DOHH2 (cell line): ENCODE measurements around the gene RPS29.

Source experiments
- H3F3A ChIP-seq: fragments of 200-600 bp; sonication (generic), shearing (Covaris generic); 2 replicates; pipeline ENCODE4 v1.6.0; 2016; ENCODE audit warnings: antibody characterized with exemption, mild to moderate bottlenecking; ENCODE audit not compliant: control insufficient read depth, insufficient read depth
- H3K27ac ChIP-seq: fragments of 200-600 bp; sonication (generic); 2 replicates; pipeline ENCODE4 v1.5.1; 2014; ENCODE audit warnings: low read depth, mild to moderate bottlenecking, low read length, moderate library complexity
- H3K27me3 ChIP-seq: fragments of 200-600 bp; sonication (generic); 2 replicates; pipeline ENCODE4 v1.6.1; 2014; ENCODE audit warnings: mild to moderate bottlenecking, low read length, mixed read lengths; ENCODE audit not compliant: control insufficient read depth
- H3K36me3 ChIP-seq: fragments of 200-600 bp; sonication (generic); 2 replicates; pipeline ENCODE4 v1.6.1; 2014; ENCODE audit warnings: mild to moderate bottlenecking, low read length, moderate library complexity, mixed read lengths; ENCODE audit not compliant: control insufficient read depth
- H3K4me1 ChIP-seq: fragments of 200-600 bp; sonication (generic); 2 replicates; pipeline ENCODE4 v1.6.1; 2014; ENCODE audit warnings: mild to moderate bottlenecking, low read length, mixed read lengths; ENCODE audit not compliant: control insufficient read depth
- H3K4me2 ChIP-seq: fragments of 200-600 bp; sonication (generic); 2 replicates; pipeline ENCODE4 v1.6.0; 2014; ENCODE audit warnings: mild to moderate bottlenecking, low read length, moderate library complexity
- H3K4me3 ChIP-seq: fragments of 200-600 bp; sonication (generic); 2 replicates; pipeline ENCODE4 v1.5.1; 2014; ENCODE audit warnings: mild to moderate bottlenecking, low read length, mixed read lengths
- H3K79me2 ChIP-seq: fragments of 200-600 bp; sonication (generic); 2 replicates; pipeline ENCODE4 v1.6.1; 2014; ENCODE audit warnings: mild to moderate bottlenecking, low read length, mixed read lengths; ENCODE audit not compliant: control insufficient read depth
- H3K9me2 ChIP-seq: fragments of 200-600 bp; sonication (generic); replicated peaks from 2 replicates; pipeline ENCODE4 v1.6.1; 2014; ENCODE audit warnings: mild to moderate bottlenecking, low read length, mixed read lengths; ENCODE audit not compliant: control insufficient read depth
- H3K9me3 ChIP-seq: fragments of 200-600 bp; sonication (generic); 2 replicates; pipeline ENCODE4 v1.6.1; 2014; ENCODE audit warnings: antibody characterized with exemption, low read length, mixed read lengths; ENCODE audit not compliant: control insufficient read depth, insufficient read depth
- H4K20me1 ChIP-seq: fragments of 200-600 bp; sonication (generic); 2 replicates; pipeline ENCODE4 v1.6.0; 2014; ENCODE audit warnings: low read depth, mild to moderate bottlenecking, antibody characterized with exemption, low read length, moderate library complexity; ENCODE audit not compliant: control insufficient read depth, insufficient read depth
- CTCF ChIP-seq: fragments of 200-600 bp; sonication (generic); IDR thresholded peaks from one replicate; pipeline ENCODE4 v1.5.1; 2014; ENCODE audit warnings: antibody characterized with exemption, mild to moderate bottlenecking, low read depth, low read length; ENCODE audit not compliant: poor library complexity, severe bottlenecking
- EZH2phosphoT487 ChIP-seq: fragments of 200-600 bp; sonication (generic); IDR thresholded peaks from 2 replicates; pipeline ENCODE4 v1.6.1; 2017; ENCODE audit warnings: borderline replicate concordance, mild to moderate bottlenecking, antibody characterized with exemption, low read length, moderate library complexity, mixed read lengths

The RPS29 gene

GRCh38 chr14:49574038-49574437 lies 12.1 kb downstream of the RPS29 start:
- Histone ChIP-seq H3K4me3 (no peak overlapping the region), H3K27me3 (no peaks in the 10 kb centered on the region), H3K4me1 (no peaks in the 10 kb centered on the region), H3K36me3 (peaks cover 47% of the 10 kb centered on the region), H3K9me3 (no peaks in the 10 kb centered on the region), H3K27ac (no peak overlapping the region), H3F3A (peaks cover 25% of the 10 kb centered on the region), H3K79me2 (peaks cover 10% of the 10 kb centered on the region), H3K9me2 (no peaks in the 10 kb centered on the region), H4K20me1 (no peaks in the 10 kb centered on the region), H3K4me2 (no peak overlapping the region)
- TF ChIP-seq EZH2phosphoT487 (no peak), CTCF (no peak)

GRCh38 chr14:49569281-49569680 lies 16.9 kb downstream of the RPS29 start:
- peaks cover 9% of the 10 kb centered on the region for H3K36me3 ChIP-seq
- H3K9me3 ChIP-seq = no peaks in the 10 kb centered on the region
- H3K27ac ChIP-seq = no peak overlapping the region
- H3K4me1 ChIP-seq = no peaks in the 10 kb centered on the region
- no peaks in the 10 kb centered on the region for H3K27me3 ChIP-seq
- H3F3A ChIP-seq = peaks cover 14% of the 10 kb centered on the region; the same call in 1 of the 2 replicates
- no peaks in the 10 kb centered on the region for H3K79me2 ChIP-seq
- TF ChIP-seq CTCF (no peak), EZH2phosphoT487 (no peak)
- no peaks in the 10 kb centered on the region for H4K20me1 ChIP-seq
- no peak overlapping the region for H3K4me3 ChIP-seq
- H3K9me2 ChIP-seq = no peaks in the 10 kb centered on the region
- H3K4me2 ChIP-seq = no peak overlapping the region

- Histone ChIP-seq H3K9me3 (no peaks in the 10 kb centered on the region), H3K27me3 (no peaks in the 10 kb centered on the region), H3K36me3 (no peaks in the 10 kb centered on the region), H3F3A (peaks cover 7% of the 10 kb centered on the region; the same call in 1 of the 2 replicates), H3K4me2 (no peak overlapping the region), H3K4me1 (no peaks in the 10 kb centered on the region), H3K27ac (no peak overlapping the region), H3K9me2 (no peaks in the 10 kb centered on the region), H3K4me3 (no peak overlapping the region), H4K20me1 (no peaks in the 10 kb centered on the region), H3K79me2 (no peaks in the 10 kb centered on the region)
- TF ChIP-seq EZH2phosphoT487 = no peak
- TF ChIP-seq CTCF = no peak
Observed at GRCh38 chr14:49566714-49567113, 19.5 kb downstream of the RPS29 start.
